ENCODE results near the gene DLG2. TPM values are rescaled to one million over a fixed set of nuclear protein-coding genes. Genes with fewer than 3 reads are reported as not detected.

The DLG2 gene
- total and polyA plus RNA-seq, 4 donors, result 1.3 to 23.3 (median 10.9) TPM

DNA sequence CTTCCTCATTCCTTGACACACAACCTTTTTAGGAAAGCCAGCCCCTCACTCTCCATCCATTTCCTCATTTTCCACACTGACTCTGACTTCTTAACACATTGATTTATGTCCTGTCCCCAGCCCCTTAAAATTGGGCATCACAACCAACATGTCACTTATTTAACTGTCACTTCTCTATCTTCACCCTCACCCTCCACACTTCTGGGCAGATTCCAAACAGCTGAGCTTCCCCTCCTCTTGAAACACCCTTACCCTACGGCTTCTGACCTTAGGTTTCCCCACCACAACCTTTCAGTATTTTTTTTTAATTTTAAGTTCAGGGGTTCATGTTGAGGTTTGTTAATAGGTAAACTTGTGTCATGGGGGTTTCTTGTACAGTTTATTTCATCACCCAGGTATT, 696.3 kb downstream of the DLG2 start:
- DNase-seq (no peak), ATAC-seq (ENCODE audit: low FRiP score) (no peak)
- Histone ChIP-seq H3K9me3 (ENCODE audit: control insufficient read depth, low read length) (no peaks in the 10 kb centered on the region), H3K27ac (ENCODE audit: low read depth in 1 of 2, low read length in 2 of 2) (no peak overlapping the region), H3K4me1 (ENCODE audit: control insufficient read depth in 1 of 2, insufficient read depth in 2 of 2, low read length in 2 of 2) (no peaks in the 10 kb centered on the region), H3K4me3 (ENCODE audit: low read length in 2 of 2) (no peak overlapping the region), H3K27me3 (ENCODE audit: control insufficient read depth in 1 of 2, insufficient read depth in 2 of 2, low read length in 1 of 2) (peaks cover 0 to 1% of the 10 kb centered on the region in 2 donors), H3K36me3 (ENCODE audit: control insufficient read depth in 1 of 2, insufficient read depth in 2 of 2, low read length in 1 of 2) (no peaks in the 10 kb centered on the region)
- 81 to 82% methylated on average over 1 of the region's 1 CpG for WGBS, 2 donors
- intact Hi-C loops (cut with DNase I), result no loop called here

DNA sequence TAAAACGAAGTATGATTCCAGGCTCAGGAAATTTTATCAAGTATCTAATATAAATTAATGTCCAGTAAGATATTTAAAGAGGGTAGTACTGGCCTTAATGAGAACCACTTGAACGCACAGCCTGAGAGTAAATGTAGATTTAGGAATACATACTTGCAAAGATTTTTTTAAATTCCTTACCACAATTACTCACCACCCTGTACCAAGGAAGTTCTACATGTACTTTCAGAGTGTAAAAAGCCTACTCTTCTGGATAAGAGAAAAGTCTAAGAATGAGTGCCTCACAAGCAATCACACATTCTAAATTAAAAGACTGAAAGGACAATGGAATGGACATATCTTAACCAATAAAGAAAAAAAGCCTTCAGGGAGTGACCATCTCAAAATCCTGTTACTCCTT, 697.4 kb downstream of the DLG2 start:
- H3K27ac ChIP-seq (ENCODE audit: low read depth in 1 of 2, low read length in 2 of 2), result no peak overlapping the region
- no peak for ATAC-seq (ENCODE audit: low FRiP score)
- H3K27me3 ChIP-seq (ENCODE audit: control insufficient read depth in 1 of 2, insufficient read depth in 2 of 2, low read length in 1 of 2), result peaks cover 0 to 1% of the 10 kb centered on the region in 2 donors
- intact Hi-C loops (cut with DNase I), result no loop called here
- H3K36me3 ChIP-seq (ENCODE audit: control insufficient read depth in 1 of 2, insufficient read depth in 2 of 2, low read length in 1 of 2), result no peaks in the 10 kb centered on the region
- H3K4me1 ChIP-seq (ENCODE audit: control insufficient read depth in 1 of 2, insufficient read depth in 2 of 2, low read length in 2 of 2), result no peaks in the 10 kb centered on the region
- H3K9me3 ChIP-seq (ENCODE audit: control insufficient read depth, low read length), result no peaks in the 10 kb centered on the region
- no peak for DNase-seq
- 76 to 80% methylated on average over 2 of the region's 2 CpGs for WGBS, 2 donors
- H3K4me3 ChIP-seq (ENCODE audit: low read length in 2 of 2), result no peak overlapping the region

GRCh38 chr11:84924154-84924692, 702.9 kb downstream of the DLG2 start:
- Histone ChIP-seq H3K36me3 (ENCODE audit: control insufficient read depth in 1 of 2, insufficient read depth in 2 of 2, low read length in 1 of 2) (no peaks in the 10 kb centered on the region), H3K27me3 (ENCODE audit: control insufficient read depth in 1 of 2, insufficient read depth in 2 of 2, low read length in 1 of 2) (no peaks in the 10 kb centered on the region), H3K27ac (ENCODE audit: low read depth in 1 of 2, low read length in 2 of 2) (no peak overlapping the region), H3K4me3 (ENCODE audit: low read length in 2 of 2) (no peak overlapping the region), H3K9me3 (ENCODE audit: control insufficient read depth, low read length) (no peaks in the 10 kb centered on the region), H3K4me1 (ENCODE audit: control insufficient read depth in 1 of 2, insufficient read depth in 2 of 2, low read length in 2 of 2) (peaks cover 0 to 2% of the 10 kb centered on the region in 2 donors)
- no peak for ATAC-seq (ENCODE audit: low FRiP score)
- no peak for DNase-seq
- intact Hi-C loops (cut with DNase I), result no loop called here
- WGBS, 2 donors, result 22 to 24% methylated on average over 4 of the region's 4 CpGs

DNA sequence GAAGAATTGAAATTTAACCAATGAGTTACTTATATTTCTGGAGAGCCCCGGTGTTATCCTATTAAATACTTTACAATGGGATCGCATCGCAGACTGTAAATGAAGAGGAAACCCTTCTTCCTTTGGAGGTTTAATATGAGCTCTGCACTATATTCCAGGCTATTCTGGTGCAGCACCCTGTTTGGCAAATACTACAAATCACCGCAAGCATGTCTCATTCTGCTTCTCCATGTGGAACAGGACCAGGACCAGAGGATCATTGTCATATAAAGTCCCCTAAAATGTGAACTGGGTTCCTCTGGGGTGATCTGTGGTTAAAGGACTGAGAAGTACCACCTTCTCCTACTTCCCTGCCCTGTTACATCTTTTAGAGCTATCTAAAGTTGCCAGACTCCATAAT, 703.7 kb downstream of the DLG2 start:
- 64 to 75% methylated on average over 4 of the region's 4 CpGs for WGBS, 2 donors
- intact Hi-C loops (cut with DNase I), result no loop called here
- no peak for ATAC-seq (ENCODE audit: low FRiP score)
- Histone ChIP-seq H3K4me3 (ENCODE audit: low read length in 2 of 2) (no peak overlapping the region), H3K27me3 (ENCODE audit: control insufficient read depth in 1 of 2, insufficient read depth in 2 of 2, low read length in 1 of 2) (no peaks in the 10 kb centered on the region), H3K27ac (ENCODE audit: low read depth in 1 of 2, low read length in 2 of 2) (no peak overlapping the region), H3K9me3 (ENCODE audit: control insufficient read depth, low read length) (no peaks in the 10 kb centered on the region), H3K4me1 (ENCODE audit: control insufficient read depth in 1 of 2, insufficient read depth in 2 of 2, low read length in 2 of 2) (peaks cover 0 to 2% of the 10 kb centered on the region in 2 donors), H3K36me3 (ENCODE audit: control insufficient read depth in 1 of 2, insufficient read depth in 2 of 2, low read length in 1 of 2) (no peaks in the 10 kb centered on the region)
- no peak for DNase-seq

DNA sequence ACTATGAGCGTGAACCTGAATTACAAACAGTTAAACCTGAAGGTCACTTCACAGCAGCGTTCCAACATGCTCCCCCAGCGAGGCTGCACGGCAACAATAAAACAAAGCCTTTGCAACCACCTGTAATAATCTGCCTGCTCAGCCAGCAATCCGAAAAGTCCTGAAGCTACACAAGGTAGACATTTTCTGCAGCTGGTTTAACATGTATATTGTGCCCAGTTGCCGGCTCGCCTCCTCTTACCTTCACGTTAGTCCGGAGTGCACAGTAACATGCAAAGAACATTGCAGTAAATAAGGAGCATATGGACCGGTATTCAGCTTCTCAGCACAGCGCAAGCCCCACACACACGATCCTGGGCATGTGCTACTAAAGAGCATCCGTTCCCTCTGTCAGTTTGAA, 704.3 kb downstream of the DLG2 start:
- Histone ChIP-seq H3K27me3 (ENCODE audit: control insufficient read depth in 1 of 2, insufficient read depth in 2 of 2, low read length in 1 of 2) (no peaks in the 10 kb centered on the region), H3K36me3 (ENCODE audit: control insufficient read depth in 1 of 2, insufficient read depth in 2 of 2, low read length in 1 of 2) (no peaks in the 10 kb centered on the region), H3K9me3 (ENCODE audit: control insufficient read depth, low read length) (no peaks in the 10 kb centered on the region), H3K4me3 (ENCODE audit: low read length in 2 of 2) (peak overlapping the region; percentile 1 to 21), H3K4me1 (ENCODE audit: control insufficient read depth in 1 of 2, insufficient read depth in 2 of 2, low read length in 2 of 2) (peaks cover 0 to 2% of the 10 kb centered on the region in 2 donors), H3K27ac (ENCODE audit: low read depth in 1 of 2, low read length in 2 of 2) (no peak overlapping the region)
- DNase-seq, result no peak
- 9 to 10% methylated on average over 13 of the region's 13 CpGs for WGBS, 2 donors
- intact Hi-C loops (cut with DNase I), result no loop called here
- no peak for ATAC-seq (ENCODE audit: low FRiP score)

- peaks cover 0 to 2% of the 10 kb centered on the region in 2 donors for H3K4me1 ChIP-seq (ENCODE audit: control insufficient read depth in 1 of 2, insufficient read depth in 2 of 2, low read length in 2 of 2)
- no peaks in the 10 kb centered on the region for H3K9me3 ChIP-seq (ENCODE audit: control insufficient read depth, low read length)
- ATAC-seq (ENCODE audit: low FRiP score) (no peak), DNase-seq (no peak)
- intact Hi-C loops (cut with DNase I), result no loop called here
- H3K36me3 ChIP-seq (ENCODE audit: control insufficient read depth in 1 of 2, insufficient read depth in 2 of 2, low read length in 1 of 2), result no peaks in the 10 kb centered on the region
- H3K27ac ChIP-seq (ENCODE audit: low read depth in 1 of 2, low read length in 2 of 2), result no peak overlapping the region
- no peak overlapping the region for H3K4me3 ChIP-seq (ENCODE audit: low read length in 2 of 2)
- WGBS, 2 donors, result 18 to 19% methylated on average over 7 of the region's 7 CpGs
- no peaks in the 10 kb centered on the region for H3K27me3 ChIP-seq (ENCODE audit: control insufficient read depth in 1 of 2, insufficient read depth in 2 of 2, low read length in 1 of 2)
Measured at GRCh38 chr11:84922212-84922805, 704.8 kb downstream of the DLG2 start.

DNA sequence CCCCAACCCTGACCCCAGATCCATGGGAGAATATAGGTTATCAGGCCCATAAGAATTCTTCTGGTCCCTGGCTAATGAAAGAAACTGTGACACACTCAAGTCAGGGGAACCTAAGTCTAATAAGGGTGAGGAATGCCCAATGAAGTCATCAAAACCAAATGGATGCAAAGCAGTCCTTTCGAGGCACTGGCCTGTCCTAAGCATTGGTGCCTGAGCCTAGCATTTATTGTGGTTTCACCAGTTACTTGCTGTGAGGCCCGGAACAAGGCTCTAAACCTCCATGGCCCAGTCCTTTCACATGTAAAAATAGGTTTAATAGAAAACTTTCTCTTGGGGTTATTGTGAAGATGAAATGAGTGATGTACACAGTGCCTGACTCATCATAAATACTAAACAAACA, 712.6 kb downstream of the DLG2 start:
- Histone ChIP-seq H3K27me3 (ENCODE audit: control insufficient read depth in 1 of 2, insufficient read depth in 2 of 2, low read length in 1 of 2) (no peaks in the 10 kb centered on the region), H3K9me3 (ENCODE audit: control insufficient read depth, low read length) (no peaks in the 10 kb centered on the region), H3K4me1 (ENCODE audit: control insufficient read depth in 1 of 2, insufficient read depth in 2 of 2, low read length in 2 of 2) (no peaks in the 10 kb centered on the region), H3K36me3 (ENCODE audit: control insufficient read depth in 1 of 2, insufficient read depth in 2 of 2, low read length in 1 of 2) (no peaks in the 10 kb centered on the region), H3K27ac (ENCODE audit: low read depth in 1 of 2, low read length in 2 of 2) (no peak overlapping the region), H3K4me3 (ENCODE audit: low read length in 2 of 2) (no peak overlapping the region)
- ATAC-seq (ENCODE audit: low FRiP score) (no peak), DNase-seq (no peak)
- 67 to 77% methylated on average over 2 of the region's 2 CpGs for WGBS, 2 donors
- intact Hi-C loops (cut with DNase I), result no loop called here

- H3K27ac ChIP-seq (ENCODE audit: low read depth in 1 of 2, low read length in 2 of 2), result no peak overlapping the region
- no peaks in the 10 kb centered on the region for H3K27me3 ChIP-seq (ENCODE audit: control insufficient read depth in 1 of 2, insufficient read depth in 2 of 2, low read length in 1 of 2)
- intact Hi-C loops (cut with DNase I), result no loop called here
- WGBS, 2 donors, result 64 to 78% methylated on average over 2 of the region's 2 CpGs
- H3K4me3 ChIP-seq (ENCODE audit: low read length in 2 of 2), result no peak overlapping the region
- H3K4me1 ChIP-seq (ENCODE audit: control insufficient read depth in 1 of 2, insufficient read depth in 2 of 2, low read length in 2 of 2), result no peaks in the 10 kb centered on the region
- no peaks in the 10 kb centered on the region for H3K9me3 ChIP-seq (ENCODE audit: control insufficient read depth, low read length)
- ATAC-seq (ENCODE audit: low FRiP score) (no peak), DNase-seq (no peak)
- H3K36me3 ChIP-seq (ENCODE audit: control insufficient read depth in 1 of 2, insufficient read depth in 2 of 2, low read length in 1 of 2), result no peaks in the 10 kb centered on the region
Measured at GRCh38 chr11:84909740-84910139, 717.4 kb downstream of the DLG2 start.

GRCh38 chr11:84906995-84907394, 720.1 kb downstream of the DLG2 start:
- 43 to 47% methylated on average over 3 of the region's 3 CpGs for WGBS, 2 donors
- H3K9me3 ChIP-seq (ENCODE audit: control insufficient read depth, low read length), result no peaks in the 10 kb centered on the region
- DNase-seq (no peak), ATAC-seq (ENCODE audit: low FRiP score) (no peak)
- no peaks in the 10 kb centered on the region for H3K36me3 ChIP-seq (ENCODE audit: control insufficient read depth in 1 of 2, insufficient read depth in 2 of 2, low read length in 1 of 2)
- no peak overlapping the region for H3K27ac ChIP-seq (ENCODE audit: low read depth in 1 of 2, low read length in 2 of 2)
- H3K4me3 ChIP-seq (ENCODE audit: low read length in 2 of 2), result no peak overlapping the region
- no peaks in the 10 kb centered on the region for H3K27me3 ChIP-seq (ENCODE audit: control insufficient read depth in 1 of 2, insufficient read depth in 2 of 2, low read length in 1 of 2)
- no peaks in the 10 kb centered on the region for H3K4me1 ChIP-seq (ENCODE audit: control insufficient read depth in 1 of 2, insufficient read depth in 2 of 2, low read length in 2 of 2)
- intact Hi-C loops (cut with DNase I), result no loop called here

Data from aorta (tissue), 5 donors.